Esophagus squamous epithelium (tissue), 4 donors: Measurements from ENCODE around the gene PARD3.

Source experiments
- CTCF ChIP-seq, 6 experiments: fragments of 450-650 bp in 4 of 6; fragments of 200-600 bp in 2 of 6; sonication (generic) in 2 of 6; IDR thresholded peaks; one replicate each; pipeline ENCODE4 v1.5.1; 2016 to 2019; ENCODE audit warnings: antibody characterized with exemption in 6 of 6, mild to moderate bottlenecking in 4 of 6, moderate library complexity in 4 of 6
- POLR2A ChIP-seq, 4 donors: fragments of 450-650 bp; IDR thresholded peaks; one replicate each; pipeline ENCODE4 v1.6.1; 2017; ENCODE audit warnings: antibody characterized with exemption in 4 of 4, mild to moderate bottlenecking in 4 of 4, moderate library complexity in 3 of 4

GRCh38 chr10:34816085-34816496, 995 bp upstream of the PARD3 start:
- TF ChIP-seq CTCF (IDR thresholded peaks at IDR 0.05) (no peak), POLR2A (IDR thresholded peaks at IDR 0.05) (no peak)
